AG04449 (cell line): Measurements from ENCODE around the gene CNTNAP2.

Experiments
- CTCF ChIA-PET: fragments of 350-600 bp; formaldehyde crosslinking; extraction: SDS; loops from one replicate; lab custom pipeline; 2021; ENCODE audit warnings: antibody characterized with exemption; lab: Yijun Ruan, JAX
- POLR2A ChIA-PET: fragments of 400-600, 350-600 bp; formaldehyde crosslinking; extraction: SDS; loops from one replicate; lab custom pipeline; 2020; ENCODE audit warnings: antibody characterized with exemption, inconsistent platforms; lab: Yijun Ruan, JAX
- DNase-seq: peaks from one replicate; pipeline ENCODE4 v3.0.0-alpha.2; 2010; ENCODE audit warnings: low read depth, low spot score
- H3K4me3 ChIP-seq: 2 replicates; pipeline ENCODE4 v1.5.1; 2011; ENCODE audit warnings: low read depth, mild to moderate bottlenecking, control low read depth, low read length
- TF ChIP-seq, protein P1 (sequence below): IDR thresholded peaks from one replicate; pipeline ENCODE4 v1.5.1; 2011; ENCODE audit warnings: mild to moderate bottlenecking, moderate library complexity, low read length, control low read depth, inconsistent platforms; ENCODE audit not compliant: insufficient read depth; ENCODE audit errors: missing control alignments

Gene CNTNAP2

DNA sequence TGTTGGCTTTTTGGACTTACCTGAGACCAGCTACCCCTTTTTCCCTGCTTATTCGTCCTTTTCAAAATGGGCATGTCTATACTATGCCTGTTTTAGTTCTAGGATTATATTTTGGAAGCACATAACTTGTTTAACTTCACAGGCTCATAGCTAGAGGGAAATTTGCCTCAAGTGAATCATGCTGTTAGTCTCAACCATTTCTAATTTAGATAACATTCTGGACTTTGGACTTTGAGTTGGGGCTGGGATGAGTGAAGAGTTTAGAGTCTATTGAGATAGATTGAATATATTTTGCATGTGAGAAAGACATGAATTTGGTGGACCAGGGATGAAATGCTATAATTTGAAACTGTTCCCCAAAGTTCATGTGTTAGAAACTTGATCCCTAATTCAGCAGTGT is 1919.3 kb downstream of the CNTNAP2 start:
- ChIA-PET POLR2A (no interaction called here), CTCF (no interaction called here)
- TF ChIP-seq, protein P1, sequence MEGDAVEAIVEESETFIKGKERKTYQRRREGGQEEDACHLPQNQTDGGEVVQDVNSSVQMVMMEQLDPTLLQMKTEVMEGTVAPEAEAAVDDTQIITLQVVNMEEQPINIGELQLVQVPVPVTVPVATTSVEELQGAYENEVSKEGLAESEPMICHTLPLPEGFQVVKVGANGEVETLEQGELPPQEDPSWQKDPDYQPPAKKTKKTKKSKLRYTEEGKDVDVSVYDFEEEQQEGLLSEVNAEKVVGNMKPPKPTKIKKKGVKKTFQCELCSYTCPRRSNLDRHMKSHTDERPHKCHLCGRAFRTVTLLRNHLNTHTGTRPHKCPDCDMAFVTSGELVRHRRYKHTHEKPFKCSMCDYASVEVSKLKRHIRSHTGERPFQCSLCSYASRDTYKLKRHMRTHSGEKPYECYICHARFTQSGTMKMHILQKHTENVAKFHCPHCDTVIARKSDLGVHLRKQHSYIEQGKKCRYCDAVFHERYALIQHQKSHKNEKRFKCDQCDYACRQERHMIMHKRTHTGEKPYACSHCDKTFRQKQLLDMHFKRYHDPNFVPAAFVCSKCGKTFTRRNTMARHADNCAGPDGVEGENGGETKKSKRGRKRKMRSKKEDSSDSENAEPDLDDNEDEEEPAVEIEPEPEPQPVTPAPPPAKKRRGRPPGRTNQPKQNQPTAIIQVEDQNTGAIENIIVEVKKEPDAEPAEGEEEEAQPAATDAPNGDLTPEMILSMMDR, result no peak
- DNase-seq, result no peak
- H3K4me3 ChIP-seq, result no peak overlapping the region

DNA sequence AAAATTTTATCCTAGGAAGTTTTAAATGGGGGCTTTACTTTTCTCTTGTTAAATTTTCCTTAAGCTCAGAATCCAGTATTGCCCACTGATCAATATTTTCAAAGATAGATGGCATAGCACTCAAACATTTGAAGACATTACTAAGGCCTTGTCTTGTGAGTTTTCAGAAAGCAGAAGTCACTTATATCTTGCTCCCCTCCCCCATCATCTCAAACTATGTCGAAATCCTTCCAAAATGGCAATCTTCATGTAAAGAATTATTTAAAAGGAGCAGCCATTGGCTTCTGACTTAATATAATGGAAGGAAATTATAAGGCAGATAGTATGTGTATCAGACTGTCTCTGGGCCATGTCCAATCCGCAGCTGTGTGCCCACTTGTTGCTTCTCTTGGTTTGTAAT is 1920.4 kb downstream of the CNTNAP2 start:
- POLR2A ChIA-PET, result no interaction called here

DNA sequence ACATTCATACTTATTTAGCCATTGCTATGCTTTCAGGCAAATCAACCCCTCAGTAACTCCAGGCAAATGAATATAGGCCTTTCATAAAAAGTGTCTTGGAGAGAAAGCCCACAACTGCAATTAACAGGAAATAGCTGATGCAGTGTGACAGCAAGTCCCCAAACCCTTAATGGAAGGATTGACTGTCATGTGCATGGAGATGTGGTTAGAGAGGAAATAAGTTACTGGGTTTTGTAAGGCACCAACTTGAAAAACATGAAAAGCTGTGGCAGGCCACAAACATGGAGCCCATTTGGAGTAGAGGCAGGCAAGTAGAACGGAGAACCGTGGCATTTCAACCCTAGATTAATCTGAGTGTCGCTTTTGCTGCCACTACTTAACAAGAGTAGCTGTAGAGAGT is 1924.6 kb downstream of the CNTNAP2 start:
- CTCF ChIA-PET, result no interaction called here
- H3K4me3 ChIP-seq, result no peak overlapping the region
- no peak for DNase-seq
- TF ChIP-seq, protein P1, result no peak
- POLR2A ChIA-PET, result no interaction called here

More for the DNA sequence above, 1920.4 kb downstream of the CNTNAP2 start:
- CTCF ChIA-PET, result no interaction called here
- TF ChIP-seq, protein P1, result no peak
- H3K4me3 ChIP-seq, result no peak overlapping the region
- DNase-seq, result no peak

DNA sequence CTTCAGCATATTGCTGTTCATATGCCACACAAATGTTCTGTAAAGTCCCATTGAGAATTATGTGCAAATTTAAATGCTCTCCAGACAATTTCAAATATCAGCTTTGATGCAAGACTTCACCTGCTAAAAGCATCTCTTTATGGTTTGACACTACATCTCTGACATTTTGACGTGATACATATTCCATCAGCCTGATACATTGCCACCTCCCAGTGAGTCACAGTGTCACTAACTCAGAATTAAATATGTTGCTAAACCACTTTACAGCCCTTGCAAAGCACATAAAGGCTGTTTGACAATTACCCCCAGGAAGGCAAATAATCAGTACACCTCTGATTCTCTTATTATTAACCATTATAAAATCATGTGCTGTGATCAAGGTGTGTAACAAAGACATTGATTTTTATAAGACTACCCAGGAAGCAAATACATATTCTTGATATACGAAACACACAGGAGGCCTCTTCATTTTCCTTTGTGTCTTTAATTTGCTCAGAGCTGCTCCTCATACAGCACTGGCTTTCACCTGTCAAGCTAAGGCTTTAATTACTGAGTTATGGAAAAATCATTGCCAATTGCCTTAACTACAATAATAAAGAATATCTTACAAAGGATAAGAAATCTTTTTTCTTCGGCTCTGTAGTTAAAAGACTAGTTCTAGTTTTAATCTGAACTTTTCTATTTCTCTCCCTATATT is 1926.5 kb downstream of the CNTNAP2 start:
- DNase-seq, result no peak
- CTCF ChIA-PET, result no interaction called here
- POLR2A ChIA-PET, result no interaction called here
- TF ChIP-seq, protein P1, result no peak
- H3K4me3 ChIP-seq, result no peak overlapping the region

DNA sequence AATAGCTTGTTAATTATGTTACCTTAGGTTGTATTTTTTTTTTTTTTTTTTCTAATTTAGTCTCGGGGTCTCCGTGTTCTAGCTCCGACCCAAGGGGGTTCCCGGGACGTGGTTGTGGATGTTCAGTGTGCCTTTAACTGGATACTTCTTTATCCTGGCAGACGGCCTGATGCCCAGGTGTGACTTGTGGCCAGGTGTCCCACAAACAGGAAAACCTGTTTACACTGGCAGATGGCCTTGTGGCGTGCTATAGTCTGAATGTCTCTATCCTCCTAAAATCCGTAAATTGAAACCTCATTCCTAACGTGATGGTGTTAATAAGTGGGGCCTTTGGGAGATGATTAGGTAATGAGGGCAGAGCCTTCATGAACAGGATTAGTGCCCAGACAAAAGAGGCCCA is 1927.6 kb downstream of the CNTNAP2 start:
- TF ChIP-seq, protein P1, result no peak
- H3K4me3 ChIP-seq, result no peak overlapping the region
- ChIA-PET POLR2A (no interaction called here), CTCF (no interaction called here)
- DNase-seq, result no peak

DNA sequence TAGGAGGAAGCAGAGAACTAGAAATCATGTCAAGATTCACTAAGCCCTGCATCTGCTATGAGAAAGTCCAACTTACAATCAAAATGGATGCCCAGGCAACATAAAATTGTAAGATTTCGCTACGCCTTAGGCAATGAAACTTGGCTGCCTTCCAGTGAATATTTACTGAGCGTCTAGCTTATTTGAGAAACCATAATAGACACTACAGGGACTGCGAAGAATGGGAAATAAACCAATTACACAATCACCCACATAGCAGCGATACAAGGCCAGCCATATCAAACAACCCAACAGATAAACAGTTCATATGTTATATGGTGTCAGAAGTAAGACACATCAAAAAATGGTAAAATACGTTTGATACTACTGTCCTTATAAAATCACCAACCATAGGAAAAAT is 1928.9 kb downstream of the CNTNAP2 start:
- no peak overlapping the region for H3K4me3 ChIP-seq
- no peak for DNase-seq
- TF ChIP-seq, protein P1, result no peak
- CTCF ChIA-PET, result no interaction called here
- POLR2A ChIA-PET, result no interaction called here
